Fibroblast of skin of scalp (primary cell): Measurements from ENCODE around the gene TGM5.
"Not testable (repeated sequence)": the region's sequence is repeated elsewhere in the genome, so short reads cannot be mapped to it uniquely, and the experiment has no call there.

Source experiments
- DNase-seq: peaks from one replicate; pipeline ENCODE4 v3.0.0-alpha.2; 2013

Gene TGM5

GRCh38 chr15:43244092-43244491, 22.6 kb downstream of the TGM5 start:
- no peak for DNase-seq

GRCh38 chr15:43243020-43243645, 23.6 kb downstream of the TGM5 start:
- no peak for DNase-seq

GRCh38 chr15:43242616-43243015, 24.1 kb downstream of the TGM5 start:
- no peak for DNase-seq

GRCh38 chr15:43241100-43241499, 25.6 kb downstream of the TGM5 start:
- peak; percentile 23 for DNase-seq

GRCh38 chr15:43239732-43240491, 26.8 kb downstream of the TGM5 start:
- DNase-seq, result no peak

GRCh38 chr15:43238671-43239131, 28.0 kb downstream of the TGM5 start:
- DNase-seq, result no peak

- no peak for DNase-seq
Measured at GRCh38 chr15:43237842-43238470, 28.8 kb downstream of the TGM5 start.

- no peak for DNase-seq
Measured at GRCh38 chr15:43235536-43235935, 31.2 kb downstream of the TGM5 start.

- no peak for DNase-seq
Measured at GRCh38 chr15:43232289-43232874, 34.3 kb downstream of the TGM5 start.

- DNase-seq, result peak; percentile 19
Measured at GRCh38 chr15:43230640-43231115, 36.0 kb downstream of the TGM5 start.

- no peak for DNase-seq
Measured at GRCh38 chr15:43229977-43230376, 36.8 kb downstream of the TGM5 start.

- no peak for DNase-seq
Measured at GRCh38 chr15:43226436-43227305, 40.1 kb downstream of the TGM5 start.

- not testable (repeated sequence) for DNase-seq
Measured at GRCh38 chr15:43225950-43226255, 40.8 kb downstream of the TGM5 start.

- DNase-seq, result peak; percentile 71
Measured at GRCh38 chr15:43225201-43225949, 41.4 kb downstream of the TGM5 start.

- no peak for DNase-seq
Measured at GRCh38 chr15:43221422-43221821, 45.3 kb downstream of the TGM5 start.

GRCh38 chr15:43220991-43221403, 45.7 kb downstream of the TGM5 start, which contains the start of gene EPB42:
Gene EPB42, minus strand, starts transcription at chr15:43221018. Its CDS starts 193 bp downstream, at chr15:43220825.
- no peak for DNase-seq

- no peak for DNase-seq
Measured at GRCh38 chr15:43219929-43220928, 46.5 kb downstream of the TGM5 start.

- peak; percentile 20 for DNase-seq
Measured at GRCh38 chr15:43218908-43219706, 47.6 kb downstream of the TGM5 start.

GRCh38 chr15:43215961-43216360, 50.8 kb downstream of the TGM5 start:
- no peak for DNase-seq
